HepG2 (cell line): Measurements from ENCODE around the gene THOC5. TPM values are rescaled to one million over a fixed set of nuclear protein-coding genes. Genes with fewer than 3 reads are reported as not detected.

Source experiments
- ATAC-seq: fragments of 200-7000 bp; cut with Tn5 transposase; 3 replicates; pipeline ENCODE4 v1.9.1; 2020; ENCODE audit warnings: mild to moderate bottlenecking, moderate library complexity
- BruUV-seq: library from RNA; stranded (reverse); fragments of 400-500 nt; replicated peaks from 2 replicates; lab custom pipeline; 2021; lab: Mats Ljungman, UMichigan
- CTCF ChIA-PET: fragments of 300-600 bp; formaldehyde crosslinking; extraction: SDS; loops from one replicate; lab custom pipeline; 2021; ENCODE audit warnings: low total read pairs, inconsistent platforms, low intra/inter-chr PET ratio; lab: Yijun Ruan, JAX
- POLR2A ChIA-PET: fragments of 350-600 bp; sonication (Branson Sonifier 250); formaldehyde crosslinking; loops from one replicate; lab custom pipeline; 2020; ENCODE audit warnings: antibody characterized with exemption, inconsistent platforms; lab: Yijun Ruan, JAX
- DNase-seq: peaks from one replicate; pipeline ENCODE4 v3.0.0-alpha.2; 2015; ENCODE audit warnings: low spot score
- FAIRE-seq: peaks from 3 replicates; lab custom pipeline; 2011; peaks lifted over from hg19 to GRCh38; lab: Jason Lieb, UNC
- H2AFZ ChIP-seq: one replicate; pipeline ENCODE4 v1.6.1; 2011; ENCODE audit warnings: low read length, inconsistent platforms
- H3K27ac ChIP-seq: fragments of 300-600 bp; 3 replicates; pipeline ENCODE4 v1.8.0; 2011; ENCODE audit warnings: mixed run types, mild to moderate bottlenecking, mixed read lengths, low read length, inconsistent platforms; ENCODE audit not compliant: insufficient read depth; ENCODE audit errors: extremely low read length
- H3K27me3 ChIP-seq, 2 experiments: fragments of 200-600 bp in 1 of 2; 2 replicates in 1 of 2; 3 replicates in 1 of 2; pipeline versions ENCODE4 v1.6.0 to v1.8.0; 2011; ENCODE audit warnings: low read length in 2 of 2, mild to moderate bottlenecking in 2 of 2, moderate library complexity in 2 of 2, inconsistent platforms in 1 of 2; ENCODE audit not compliant: insufficient read depth in 2 of 2, control insufficient read depth in 1 of 2
- H3K36me3 ChIP-seq, 2 experiments: fragments of 200-600 bp in 1 of 2; replicated peaks in 1 of 2; 2 replicates in 1 of 2; 3 replicates in 1 of 2; pipeline versions ENCODE4 v1.5.1 to v1.8.0; 2011; ENCODE audit warnings: low read length in 2 of 2, inconsistent platforms in 1 of 2; ENCODE audit not compliant: insufficient read depth in 2 of 2, control insufficient read depth in 1 of 2
- H3K4me1 ChIP-seq: 2 replicates; pipeline ENCODE4 v1.5.1; 2012; ENCODE audit warnings: low read length, inconsistent platforms; ENCODE audit not compliant: insufficient read depth
- H3K4me2 ChIP-seq: 2 replicates; pipeline ENCODE4 v1.6.0; 2011; ENCODE audit warnings: low read depth, low read length, inconsistent platforms
- H3K4me3 ChIP-seq, 3 experiments: fragments of 200-600 bp in 1 of 3; sonication (generic), shearing (Covaris generic) in 1 of 3; replicated peaks in 1 of 3; 2 replicates each; pipeline ENCODE4 v1.5.1; 2011 to 2016; ENCODE audit warnings: low read length in 3 of 3, inconsistent platforms in 2 of 3, low read depth in 2 of 3, mild to moderate bottlenecking in 2 of 3, control low read depth in 1 of 3, mixed read lengths in 1 of 3; ENCODE audit not compliant: insufficient read depth in 1 of 3
- H3K79me2 ChIP-seq: one replicate; pipeline ENCODE4 v1.6.1; 2011; ENCODE audit warnings: low read length, inconsistent platforms; ENCODE audit not compliant: insufficient read depth
- H3K9ac ChIP-seq: 2 replicates; pipeline ENCODE4 v1.6.0; 2011; ENCODE audit warnings: mild to moderate bottlenecking, low read depth, low read length, inconsistent platforms; ENCODE audit not compliant: insufficient read depth
- H3K9me3 ChIP-seq: 2 replicates; pipeline ENCODE4 v1.5.1; 2012; ENCODE audit warnings: mild to moderate bottlenecking, low read length
- H4K20me1 ChIP-seq: 2 replicates; pipeline ENCODE4 v1.6.0; 2011; ENCODE audit warnings: inconsistent platforms, mild to moderate bottlenecking, low read length, moderate library complexity; ENCODE audit not compliant: insufficient read depth
- RBFOX2 ChIP-seq: fragments of 200-400 bp; formaldehyde crosslinking; IDR thresholded peaks from 2 replicates; pipeline ENCODE4 v1.6.1; 2017; ENCODE audit warnings: low read depth, mild to moderate bottlenecking, low read length
- SNAPC2 ChIP-seq: sonication (generic); formaldehyde crosslinking; IDR thresholded peaks from 2 replicates; pipeline ENCODE4 v1.8.1; 2022; ENCODE audit warnings: mild to moderate bottlenecking, missing genetic modification reagents
- ZEB1 ChIP-seq: IDR thresholded peaks from 2 replicates; pipeline ENCODE4 v1.6.1; 2012; ENCODE audit warnings: mild to moderate bottlenecking, low read depth, inconsistent platforms; ENCODE audit not compliant: insufficient replicate concordance
- ZNF343 ChIP-seq: sonication (generic); formaldehyde crosslinking; IDR thresholded peaks from 2 replicates; pipeline ENCODE4 v1.4.0; 2020; ENCODE audit warnings: mild to moderate bottlenecking, missing genetic modification reagents
- ZNF432 ChIP-seq: sonication (generic); formaldehyde crosslinking; IDR thresholded peaks from 2 replicates; pipeline ENCODE4 v1.5.0; 2020; ENCODE audit warnings: missing genetic modification reagents, mild to moderate bottlenecking, borderline replicate concordance
- ZNF530 ChIP-seq: sonication (generic); formaldehyde crosslinking; IDR thresholded peaks from 2 replicates; pipeline ENCODE4 v1.5.0; 2020; ENCODE audit warnings: low read depth, mild to moderate bottlenecking, missing genetic modification reagents
- ZNF772 ChIP-seq: sonication (generic); formaldehyde crosslinking; IDR thresholded peaks from 2 replicates; pipeline ENCODE4 v1.5.0; 2020; ENCODE audit warnings: mild to moderate bottlenecking, missing genetic modification reagents
- WGBS: methylation state at CpG from one replicate; pipeline ENCODE4 v1.1.6; 2017; ENCODE audit warnings: low lambda C conversion rate; 5-methylcytosine and 5-hydroxymethylcytosine counted together
- in situ Hi-C: cut with HindIII; loops from 2 replicates; pipeline ENCODE4 v1.10.0; 2017; ENCODE audit warnings: low pct_unique_long_range_greater_than_20kb; ENCODE audit not compliant: extremely low pct_ligation_motif_present
- intact Hi-C: fragments of 100-400 bp; cut with micrococcal nuclease; formaldehyde crosslinking; loops from one replicate; pipeline ENCODE4 v1.10.0; 2022; ENCODE audit not compliant: unreplicated experiment
- polyA plus RNA-seq, 8 experiments: library from polyadenylated mRNA; depleted of rRNA in 3 of 8; stranded (reverse) in 7 of 8; unstranded in 1 of 8; fragments of >200 nt; fragmentation: Illumina TruSeq in 4 of 8; extraction: Trizol in 4 of 8; gene quantifications; 2 replicates each; pipeline versions ENCODE4 v1.2.1 to v1.2.3, GENCODE V29; 2011 to 2016; ENCODE audit warnings: low read depth in 4 of 8, missing spikeins in 1 of 8, mixed read lengths in 1 of 8; ENCODE audit not compliant: insufficient read depth in 1 of 8
- total RNA-seq, 5 experiments: library from RNA; depleted of rRNA; stranded (reverse); fragments of >200 nt; fragmentation: Illumina TruSeq; extraction: Trizol; gene quantifications; 2 replicates each; pipeline ENCODE4 v1.2.3, GENCODE V29; 2016; ENCODE audit warnings: low read depth in 1 of 5
- TF ChIP-seq, protein P1 (sequence below): IDR thresholded peaks from 2 replicates; pipeline ENCODE4 v1.6.1; 2016; ENCODE audit warnings: mild to moderate bottlenecking, missing biosample characterization, missing genetic modification reagents

Gene THOC5
- total and polyA plus RNA-seq, 2 of the 13 experiments (the other 11 are each of a cell fraction or from before 2014, with no cell fraction given) = 45.8 to 46.7 TPM

DNA sequence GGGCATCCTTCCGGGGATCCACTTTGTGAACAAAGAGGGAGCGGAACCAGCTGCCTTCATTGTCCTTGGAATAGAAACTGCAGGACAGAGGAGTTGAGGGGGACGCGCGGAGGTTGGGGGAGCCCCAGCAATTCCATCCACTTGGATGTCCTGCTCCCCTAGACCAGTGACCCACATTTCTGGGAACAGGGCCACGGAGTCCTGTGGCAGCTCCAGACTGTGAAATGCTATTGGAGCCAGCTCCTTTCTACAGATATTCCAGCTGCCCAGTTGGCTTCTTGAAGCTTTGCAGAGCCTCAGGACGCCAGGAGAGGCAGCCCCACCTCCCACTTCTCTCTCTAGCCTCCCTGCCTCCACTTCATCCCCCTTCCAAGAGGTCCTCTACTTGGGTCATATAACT, 16.9 kb upstream of the THOC5 start:
- Histone ChIP-seq H3K27ac (peak overlapping the region; percentile 62), H3K36me3 (peaks cover 4 to 5% of the 10 kb centered on the region in 2 experiments), H3K4me2 (peak overlapping the region; percentile 25)
- POLR2A ChIA-PET = interaction anchor here (0.7 to 8.3 kb wide), 8 partner anchors 8 to 27 kb away, joined by 3 to 90 read pairs (median 10); partner anchors contain the start of genes NIPSNAP1 and THOC5
- TF ChIP-seq ZEB1 (no peak), RBFOX2 (peak; percentile 23; the same call in 1 of the 2 replicates), SNAPC2 (CRISPR knock-in tag) (no peak), ZNF432 (CRISPR knock-in tag) (no peak), ZNF343 (0 out of 2 replicates have a peak, but pooled peaks have one; percentile 31), ZNF772 (CRISPR knock-in tag) (no peak), ZNF530 (CRISPR knock-in tag) (no peak)
- TF ChIP-seq, protein P1, sequence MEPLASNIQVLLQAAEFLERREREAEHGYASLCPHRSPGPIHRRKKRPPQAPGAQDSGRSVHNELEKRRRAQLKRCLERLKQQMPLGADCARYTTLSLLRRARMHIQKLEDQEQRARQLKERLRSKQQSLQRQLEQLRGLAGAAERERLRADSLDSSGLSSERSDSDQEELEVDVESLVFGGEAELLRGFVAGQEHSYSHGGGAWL (CRISPR knock-in tag) = no peak
- TF ChIP-seq, all 625 proteins: peak for 2
- 97% methylated on average over 6 of the region's 7 CpGs for WGBS
- no peak for FAIRE-seq
- Histone ChIP-seq H3K79me2 (no peaks in the 10 kb centered on the region), H4K20me1 (peaks cover 4% of the 10 kb centered on the region; the same call in 1 of the 2 replicates), H2AFZ (no peak overlapping the region), H3K9ac (no peak overlapping the region), H3K4me1 (peaks cover 70% of the 10 kb centered on the region), H3K4me3 (peak overlapping the region in 1 of 3 experiments; percentile 10; a peak in 1 of 6 replicates), H3K9me3 (no peaks in the 10 kb centered on the region), H3K27me3 (no peaks in the 10 kb centered on the region)
- DNase-seq = no peak
- ATAC-seq = no peak
- no TSS peak for BruUV-seq
- in situ Hi-C loops (no loop called here), intact Hi-C loops (no loop called here)
- CTCF ChIA-PET = no interaction called here
